ENCODE measurements around the gene NTN1.
A peak's percentile ranks its signal among the peaks of the same experiment; 100 is the strongest.
"Not testable (repeated sequence)": the region's sequence is repeated elsewhere in the genome, so short reads cannot be mapped to it uniquely, and the experiment has no call there.

Gene NTN1

GRCh38 chr17:9105068-9105868 lies 84.0 kb downstream of the NTN1 start:
- TF ChIP-seq ZIC2 (tag by site-specific recombination; IDR thresholded peaks at IDR 0.05) (peak; percentile 33), ZFP3 (tag by site-specific recombination; IDR thresholded peaks at IDR 0.05; ENCODE audit: low read depth) (no peak), EGR2 (tag by site-specific recombination; IDR thresholded peaks at IDR 0.05; ENCODE audit: low read depth) (peak; percentile 95), ZNF596 (tag by site-specific recombination; IDR thresholded peaks at IDR 0.05) (peak; percentile 92), KLF10 (tag by site-specific recombination; IDR thresholded peaks at IDR 0.05) (no peak), GLI4 (tag by site-specific recombination; IDR thresholded peaks at IDR 0.05) (no peak), ZFHX2 (tag by site-specific recombination; conservative IDR thresholded peaks at IDR 0.05) (peak; percentile 95), ZNF121 (tag by site-specific recombination; IDR thresholded peaks at IDR 0.05) (no peak)

GRCh38 chr17:9106278-9106677 lies 85.0 kb downstream of the NTN1 start:
- H3K27ac ChIP-seq (ENCODE audit: extremely low read depth, low read depth, low read length); H3K4me1 ChIP-seq (ENCODE audit: control insufficient read depth, insufficient read depth, low read length); H3K9me3 ChIP-seq (ENCODE audit: control insufficient read depth, insufficient read depth, low read depth, low read length); POLR2A ChIA-PET; CTCF ChIA-PET; H3K4me3 ChIP-seq (ENCODE audit: low read depth, low read length); H3K36me3 ChIP-seq (ENCODE audit: control insufficient read depth in 2 of 2, insufficient read depth in 1 of 2, low read length in 2 of 2): not testable (repeated sequence)
- peak; percentile 84 for TF ChIP-seq ZNF366 (tag by site-specific recombination; conservative IDR thresholded peaks at IDR 0.05)

More at GRCh38 chr17:9105068-9105868, 84.0 kb downstream of the NTN1 start:
- ChIA-PET CTCF (interaction anchor here (0.6 to 0.8 kb wide), 3 partner anchors 10 to 16 kb away, joined by 3 read pairs; no protein-coding TSS in a partner anchor), POLR2A (no interaction called here)
- Histone ChIP-seq H3K27ac (ENCODE audit: extremely low read depth, low read depth, low read length) (no peak overlapping the region), H3K9me3 (ENCODE audit: control insufficient read depth, insufficient read depth, low read depth, low read length) (no peaks in the 10 kb centered on the region), H3K4me3 (ENCODE audit: low read depth, low read length) (no peak overlapping the region), H3K4me1 (ENCODE audit: control insufficient read depth, insufficient read depth, low read length) (peaks cover 6% of the 10 kb centered on the region; the same call in 1 of the 2 replicates), H3K36me3 (ENCODE audit: control insufficient read depth in 2 of 2, insufficient read depth in 1 of 2, low read length in 2 of 2) (peaks cover 0 to under 1% of the 10 kb centered on the region in 2 experiments; a peak in 1 of 3 replicates)

GRCh38 chr17:9107527-9107926 lies 86.2 kb downstream of the NTN1 start:
- Histone ChIP-seq H3K27ac (ENCODE audit: extremely low read depth, low read depth, low read length) (no peak overlapping the region), H3K4me3 (ENCODE audit: low read depth, low read length) (no peak overlapping the region), H3K36me3 (ENCODE audit: control insufficient read depth in 2 of 2, insufficient read depth in 1 of 2, low read length in 2 of 2) (no peaks in the 10 kb centered on the region), H3K4me1 (ENCODE audit: control insufficient read depth, insufficient read depth, low read length) (peaks cover 3% of the 10 kb centered on the region; the same call in 1 of the 2 replicates), H3K9me3 (ENCODE audit: control insufficient read depth, insufficient read depth, low read depth, low read length) (no peaks in the 10 kb centered on the region)
- POLR2A ChIA-PET, result no interaction called here
- CTCF ChIA-PET, result interaction anchor here (1.0 kb wide), 1 partner anchor 109 kb away, joined by 5 read pairs; no protein-coding TSS in a partner anchor
- TF ChIP-seq ZNF664 (tag by site-specific recombination; IDR thresholded peaks at IDR 0.05) (no peak), ZNF404 (tag by site-specific recombination; IDR thresholded peaks at IDR 0.05) (no peak), KLF16 (tag by site-specific recombination; IDR thresholded peaks at IDR 0.05) (no peak), TRIM28 (IDR thresholded peaks at IDR 0.05; ENCODE audit: borderline replicate concordance, low read length) (no peak), ZFHX2 (tag by site-specific recombination; conservative IDR thresholded peaks at IDR 0.05) (no peak), ZNF324 (tag by site-specific recombination; IDR thresholded peaks at IDR 0.05) (no peak), ZNF48 (tag by site-specific recombination; IDR thresholded peaks at IDR 0.05) (no peak), ZNF488 (tag by site-specific recombination; IDR thresholded peaks at IDR 0.05) (no peak), ZBTB10 (tag by site-specific recombination; IDR thresholded peaks at IDR 0.05) (no peak), ZNF610 (tag by site-specific recombination; IDR thresholded peaks at IDR 0.05; ENCODE audit: borderline replicate concordance) (no peak)

Data from HEK293 (cell line).